Suppressor macrophage treated with lipopolysaccharide for 1 hour (primary cell): ENCODE data around the gene PRKCH.
"Not testable (repeated sequence)": the region's sequence is repeated elsewhere in the genome, so short reads cannot be mapped to it uniquely, and the experiment has no call there.

Experiments used
- DNase-seq, 3 donors: peaks; one replicate each; pipeline ENCODE4 v3.0.0-alpha.2; 2020 to 2022

PRKCH gene

DNA sequence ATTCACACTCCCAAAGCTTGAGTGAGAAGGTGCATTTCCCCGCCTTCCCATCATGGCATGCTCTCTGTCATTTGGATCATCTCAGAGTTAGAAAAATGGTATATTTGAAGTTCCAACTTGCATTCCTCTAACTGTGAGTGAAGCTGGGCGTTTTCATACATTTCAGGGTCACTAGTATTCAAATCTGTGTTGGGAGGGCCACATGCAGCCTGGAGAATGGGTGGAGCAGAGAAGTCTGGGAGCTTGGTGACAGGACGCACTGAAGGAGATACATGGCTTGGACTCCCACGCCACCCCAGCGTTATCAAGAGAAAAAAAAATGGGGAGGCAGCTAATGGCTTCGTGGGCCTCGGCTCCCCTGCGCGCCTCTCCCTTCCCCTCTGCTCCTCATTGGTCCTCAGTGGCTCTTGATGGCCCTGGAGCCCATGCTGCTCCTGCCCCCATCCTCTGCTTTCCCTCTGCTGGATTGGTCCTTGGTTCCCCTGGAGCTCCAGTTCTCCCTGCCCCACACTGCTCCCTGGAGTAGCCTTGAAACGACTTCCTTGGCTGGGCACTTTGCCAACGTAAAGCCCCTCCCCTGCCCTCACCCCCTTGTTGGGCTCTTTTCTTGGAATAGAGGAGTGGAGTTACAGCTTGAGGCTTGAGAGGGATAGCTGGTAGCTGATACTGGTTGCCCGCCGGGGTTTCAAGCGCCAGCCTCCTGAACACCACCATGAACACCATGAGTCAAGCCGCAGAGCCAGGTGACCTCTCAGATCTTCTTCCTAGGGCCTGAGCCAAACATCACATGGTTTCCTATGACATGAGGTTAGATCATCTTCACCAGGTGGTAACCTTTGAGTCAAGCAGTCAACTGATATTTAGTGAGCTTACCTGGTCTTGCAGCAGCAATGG is 139.6 kb downstream of the PRKCH start:
- no peak for DNase-seq

GRCh38 chr14:61461808-61462275 is 140.5 kb downstream of the PRKCH start:
- DNase-seq, result peak; percentile 68 to 88 (median 83)

- peak in 1 of 3 donors; percentile 51 for DNase-seq
Measured at GRCh38 chr14:61462566-61463193, 141.3 kb downstream of the PRKCH start.

GRCh38 chr14:61463664-61464285 is 142.4 kb downstream of the PRKCH start:
- DNase-seq, result no peak

DNA sequence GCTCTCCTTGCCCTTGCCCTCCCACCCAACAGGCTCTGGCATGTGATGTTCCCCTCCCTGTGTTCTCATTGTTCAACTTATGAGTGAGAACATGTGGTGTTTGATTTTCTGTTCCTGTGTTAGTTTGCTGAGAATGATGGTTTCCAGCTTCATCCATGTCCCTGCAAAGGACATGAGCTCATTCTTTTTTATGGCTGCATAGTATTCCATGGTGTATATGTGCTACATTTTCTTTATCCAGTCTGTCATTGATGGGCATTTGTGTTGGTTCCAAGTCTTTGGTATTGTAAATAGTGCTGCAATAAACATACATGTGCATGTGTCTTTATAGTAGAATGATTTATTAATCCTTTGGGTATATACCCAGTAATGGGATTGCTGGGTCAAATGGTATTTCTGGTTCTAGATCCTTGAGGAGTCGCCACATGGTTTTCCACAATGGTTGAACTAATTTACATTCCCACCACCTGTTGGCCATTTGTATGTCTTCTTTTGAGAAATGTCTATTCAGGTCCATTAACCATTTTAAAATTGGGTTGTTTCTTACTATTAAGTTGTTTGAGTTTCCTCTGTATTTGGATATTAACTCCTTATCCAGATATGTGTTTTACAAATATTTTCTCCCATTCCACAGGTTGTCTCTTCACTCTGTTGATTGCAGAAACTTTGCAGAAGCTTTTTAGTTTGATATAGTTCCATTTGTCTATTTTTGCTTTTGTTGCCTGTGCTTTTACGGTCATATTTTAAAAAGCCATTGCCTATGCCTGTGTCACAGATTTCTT is 143.4 kb downstream of the PRKCH start:
- DNase-seq, result not testable (repeated sequence)

- peak in 2 of 3 donors; percentile 46 to 47 for DNase-seq
Measured at GRCh38 chr14:61466249-61466904, 145.0 kb downstream of the PRKCH start.

- DNase-seq, result no peak
Measured at GRCh38 chr14:61466905-61467280, 145.5 kb downstream of the PRKCH start.

DNA sequence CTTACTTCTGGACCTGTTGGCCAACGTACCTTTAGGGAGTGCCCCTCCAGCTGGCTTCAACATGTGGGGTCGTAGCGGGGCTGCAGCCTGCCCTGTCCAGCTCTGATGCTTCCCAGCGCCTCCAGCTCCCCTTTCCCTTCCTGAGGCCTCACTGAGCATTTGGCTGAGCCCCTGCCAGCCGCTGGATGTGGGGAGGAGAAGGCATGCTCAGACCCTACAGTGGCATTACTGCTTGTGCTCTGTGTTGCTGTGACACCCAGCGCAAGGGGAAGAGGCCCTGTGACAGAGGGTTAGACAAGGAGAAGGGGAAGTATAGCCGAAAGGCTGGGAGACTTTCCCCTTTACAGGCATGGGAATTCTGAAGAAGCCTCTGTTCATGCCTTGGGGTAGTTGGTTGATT is 145.9 kb downstream of the PRKCH start:
- DNase-seq, result peak; percentile 58 to 66 (median 63)

DNA sequence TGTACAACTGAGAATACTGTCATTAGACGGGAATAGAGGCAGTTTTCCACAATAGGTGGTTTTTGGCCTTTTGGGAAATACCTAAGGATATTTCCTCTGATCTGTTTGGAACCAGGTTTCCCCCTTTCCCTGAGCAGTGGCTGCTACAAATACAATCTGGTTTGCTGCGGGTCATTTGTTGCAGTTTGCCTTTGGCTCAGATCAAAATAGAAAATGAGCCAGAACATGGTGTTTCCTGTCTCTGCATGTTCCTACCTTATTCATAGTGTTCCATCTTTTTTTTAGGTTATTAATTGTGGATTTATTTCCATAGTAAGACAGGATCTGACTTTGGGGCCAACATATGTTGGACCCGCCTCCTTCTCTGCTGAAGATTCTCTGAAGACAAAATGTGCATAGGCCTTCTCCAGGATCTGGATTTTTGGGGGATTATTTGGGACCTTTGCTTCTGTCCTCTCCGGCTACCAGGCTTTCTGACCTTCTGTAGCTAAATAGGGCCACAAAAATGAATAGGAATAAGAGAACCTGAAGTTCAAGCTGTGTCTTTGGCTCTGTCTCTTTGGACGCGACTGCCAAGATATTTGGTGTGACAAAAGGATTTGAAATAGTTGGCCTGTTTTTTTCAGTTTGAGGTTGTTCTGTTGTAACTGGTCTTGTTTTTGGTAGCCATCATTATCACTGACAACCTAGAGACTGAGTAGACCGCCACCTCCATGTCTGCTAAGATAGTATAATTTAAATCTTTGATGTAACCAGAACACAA is 146.9 kb downstream of the PRKCH start:
- DNase-seq, result no peak

DNA sequence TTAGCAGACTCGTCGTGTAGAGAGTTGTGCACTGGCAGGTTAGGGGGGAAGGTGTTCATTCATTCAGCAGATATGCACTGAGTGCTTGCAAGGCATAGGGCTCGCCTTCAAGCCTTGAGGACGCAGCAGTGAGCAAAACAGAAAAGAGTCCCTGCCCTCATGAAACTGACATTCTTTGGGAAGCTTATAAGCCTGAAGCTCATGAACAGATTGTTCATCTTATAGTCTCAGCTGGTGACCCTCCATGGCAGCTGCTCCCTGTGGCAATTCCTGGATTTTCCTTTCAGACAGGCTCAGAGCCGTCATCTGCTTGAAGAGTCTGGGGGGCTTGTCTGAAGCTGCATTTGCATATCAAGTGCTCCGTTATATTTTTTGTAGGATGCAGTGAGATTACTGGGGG is 148.4 kb downstream of the PRKCH start:
- DNase-seq, result no peak

DNA sequence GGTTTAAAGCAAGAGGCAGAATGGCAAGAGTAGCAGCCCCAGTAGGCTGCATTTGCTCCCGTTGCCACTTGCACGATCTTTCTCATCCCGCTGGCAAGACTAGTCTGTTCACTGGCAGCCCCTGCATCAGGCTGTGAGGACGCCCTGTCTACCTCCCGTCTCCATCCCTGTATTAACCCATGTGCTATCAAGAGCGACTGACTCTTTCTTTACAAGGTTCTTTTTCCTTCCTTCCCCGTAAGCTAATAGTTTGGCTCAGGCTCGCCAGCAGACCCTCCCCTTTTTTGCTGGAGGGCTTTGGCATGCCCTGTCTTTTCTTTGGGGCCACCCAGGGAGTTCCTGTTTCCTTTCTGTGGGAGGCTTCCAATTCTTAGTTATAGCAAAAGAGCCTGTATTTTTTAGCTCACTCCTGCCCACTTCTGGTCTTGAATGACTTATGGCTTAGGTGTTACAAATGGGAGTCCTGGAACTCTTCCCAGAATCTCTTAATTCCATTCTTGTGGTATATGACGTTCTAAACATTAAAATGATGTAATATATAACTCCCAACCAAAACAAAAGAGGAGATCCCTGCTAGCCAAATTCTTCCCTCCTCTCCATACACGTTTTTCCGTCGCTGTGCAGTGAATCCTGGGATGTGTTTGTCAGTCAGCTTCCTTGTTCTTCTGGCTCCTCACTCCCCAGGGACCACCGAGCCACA is 149.0 kb downstream of the PRKCH start:
- peak in 2 of 3 donors; percentile 51 to 64 for DNase-seq

DNA sequence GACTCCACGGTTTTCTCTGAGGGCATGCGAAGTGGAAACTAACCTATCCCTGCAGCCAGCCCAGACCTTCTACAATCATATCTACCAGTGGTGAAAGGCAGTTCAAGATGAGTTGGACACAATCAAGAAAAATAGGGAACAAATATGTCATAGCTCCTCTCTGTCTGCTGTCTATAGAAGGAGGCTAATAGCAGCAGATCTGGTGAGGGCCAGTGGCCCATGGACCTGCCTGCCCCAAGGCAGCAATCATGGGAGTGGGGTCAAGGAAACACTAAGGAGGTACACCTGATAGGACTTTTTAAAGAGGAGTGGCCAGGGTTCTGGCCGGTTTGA is 149.5 kb downstream of the PRKCH start:
- no peak for DNase-seq

GRCh38 chr14:61471297-61472005 is 150.1 kb downstream of the PRKCH start:
- DNase-seq, result no peak

DNA sequence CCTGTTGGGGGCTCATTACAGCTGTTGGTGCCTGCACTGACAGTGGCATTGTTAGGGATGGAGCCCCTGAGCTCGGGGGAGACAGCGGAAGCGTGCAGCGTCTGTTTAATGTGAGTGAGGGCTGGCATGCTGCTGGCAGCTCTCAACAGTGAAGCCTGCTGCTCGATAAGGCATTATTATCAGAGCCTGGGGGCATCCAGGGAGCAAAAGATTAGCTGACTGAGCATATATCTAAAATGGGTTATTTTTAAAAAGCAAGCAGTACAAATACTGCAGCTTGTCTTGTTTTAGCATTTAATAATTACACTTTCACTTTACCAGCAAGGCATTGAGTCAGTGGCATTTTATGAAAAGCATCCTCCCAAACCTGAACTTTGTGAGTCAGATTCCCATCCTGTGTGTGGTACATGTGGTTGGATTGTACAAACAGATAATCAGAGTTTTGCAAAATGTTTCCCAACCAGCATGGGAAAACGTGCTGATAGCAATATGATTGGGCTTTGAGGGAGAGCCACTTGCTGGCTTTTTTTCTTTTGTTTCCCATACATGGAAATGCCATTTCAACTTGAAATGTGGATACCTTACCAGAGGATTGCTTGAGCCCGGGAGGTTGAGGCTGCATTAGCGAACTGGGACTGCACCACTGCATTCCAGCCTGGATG is 150.8 kb downstream of the PRKCH start:
- DNase-seq, result peak; percentile 68 to 91 (median 80)

DNA sequence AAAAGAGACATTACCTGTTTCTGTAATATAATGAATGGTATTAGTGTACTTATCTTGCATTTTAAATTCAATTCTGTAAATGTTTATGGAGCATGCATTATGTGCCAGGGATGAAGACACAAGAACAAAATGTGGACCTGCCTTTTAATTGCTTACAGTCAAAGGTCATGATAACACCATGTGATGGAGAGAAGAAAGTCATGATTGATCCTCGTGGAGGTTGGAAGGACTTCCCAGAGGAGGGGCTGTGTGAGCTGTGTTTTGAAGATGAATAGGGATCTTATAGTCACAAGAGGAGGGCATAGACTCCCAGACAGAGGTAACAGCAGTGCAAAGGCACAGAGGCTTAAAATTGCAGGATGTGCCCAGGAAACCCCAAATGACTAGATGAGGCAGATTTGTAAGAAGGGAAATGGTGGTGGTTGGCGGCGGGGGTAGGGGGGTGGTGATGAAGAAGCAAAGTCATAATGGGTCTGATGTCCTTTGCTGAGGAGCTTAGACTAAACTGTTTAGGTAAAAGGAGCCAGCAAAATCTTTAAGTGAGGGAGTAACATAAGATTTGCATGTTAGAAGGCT is 151.5 kb downstream of the PRKCH start:
- DNase-seq, result peak; percentile 68 to 74 (median 71)

DNA sequence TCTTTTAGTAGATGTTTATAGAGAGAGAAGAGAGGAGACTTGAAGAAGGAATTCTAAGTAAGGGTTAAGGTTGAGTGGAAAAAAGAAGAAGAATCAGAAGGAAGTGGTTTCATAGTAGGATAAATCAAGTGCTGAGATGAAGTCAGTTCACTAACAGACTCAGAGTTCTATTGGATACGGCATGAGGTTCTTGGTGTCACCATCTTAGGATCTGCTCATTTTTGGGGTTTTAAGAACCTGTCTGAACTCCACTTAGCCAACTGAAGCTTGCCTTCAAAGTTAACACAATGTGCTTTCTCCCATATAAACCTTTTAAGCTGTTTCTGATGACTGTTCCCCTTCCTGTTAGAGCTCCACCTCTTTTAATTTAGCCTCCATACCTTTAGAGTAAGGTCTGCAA is 152.6 kb downstream of the PRKCH start:
- DNase-seq, result peak in 1 of 3 donors; percentile 57

- DNase-seq, result no peak
Measured at GRCh38 chr14:61474701-61475100, 153.3 kb downstream of the PRKCH start.

GRCh38 chr14:61475316-61475715 is 153.9 kb downstream of the PRKCH start:
- peak; percentile 88 to 93 (median 91) for DNase-seq

- DNase-seq, result no peak
Measured at GRCh38 chr14:61476105-61476753, 154.8 kb downstream of the PRKCH start.
